GM21390 (cell line): ENCODE measurements around the gene PRR35.

Source experiments
- ATAC-seq: cut with Tn5 transposase; IDR thresholded peaks from one replicate; pipeline ENCODE4 v1.9.1; 2021; ENCODE audit not compliant: unreplicated experiment

PRR35 gene

DNA sequence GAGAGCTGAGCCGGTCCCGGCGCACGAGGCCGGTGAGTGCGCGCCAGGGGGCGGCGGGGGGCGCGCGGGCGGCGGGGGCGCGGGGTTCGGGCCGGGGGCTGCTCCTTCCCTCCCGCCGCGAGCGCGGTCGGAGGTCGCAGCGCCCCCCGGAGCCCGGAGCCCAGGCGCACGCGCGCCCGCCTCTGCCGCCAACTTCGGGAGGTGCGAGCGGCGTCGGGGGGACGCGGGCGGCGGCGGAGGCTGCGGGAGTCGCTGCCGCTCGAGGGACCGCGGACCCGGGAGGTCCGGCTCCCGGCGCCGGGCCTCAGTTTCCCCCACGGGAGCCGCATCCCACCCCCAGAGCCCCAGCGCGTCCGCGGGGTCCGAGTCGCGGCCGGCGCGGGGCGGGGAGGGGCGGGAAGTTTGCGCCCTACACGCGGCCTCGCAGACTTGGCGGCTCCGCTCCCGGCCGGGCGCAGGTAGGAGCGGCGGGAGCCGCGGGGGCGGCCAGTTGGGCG lies at the start of gene PRR35:
Gene PRR35 (plus strand): TSS at position 191 of the 497 bp plus-strand sequence. CDS start 2,901 bp downstream, outside the sequence.
- ATAC-seq = no peak

DNA sequence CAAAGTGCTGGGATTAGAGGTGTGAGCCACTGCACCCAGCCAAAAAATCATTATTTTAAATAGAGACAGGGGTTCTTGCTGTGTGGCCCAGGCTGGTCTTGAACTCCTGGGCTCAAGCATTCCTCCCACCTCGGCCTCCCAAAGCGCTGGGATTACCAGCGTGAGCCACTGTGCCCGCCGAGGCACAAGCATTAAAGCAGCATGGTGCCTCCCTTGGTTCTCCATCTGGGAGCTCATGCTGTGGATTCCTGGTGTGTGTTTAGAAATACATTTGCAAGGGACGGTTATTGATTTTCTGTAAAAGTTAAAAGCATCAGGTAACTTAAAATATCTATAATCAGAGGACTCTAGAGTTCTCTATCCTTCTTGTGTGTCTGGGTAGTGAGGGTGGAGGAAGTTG lies 47.4 kb upstream of the PRR35 start:
- no peak for ATAC-seq

DNA sequence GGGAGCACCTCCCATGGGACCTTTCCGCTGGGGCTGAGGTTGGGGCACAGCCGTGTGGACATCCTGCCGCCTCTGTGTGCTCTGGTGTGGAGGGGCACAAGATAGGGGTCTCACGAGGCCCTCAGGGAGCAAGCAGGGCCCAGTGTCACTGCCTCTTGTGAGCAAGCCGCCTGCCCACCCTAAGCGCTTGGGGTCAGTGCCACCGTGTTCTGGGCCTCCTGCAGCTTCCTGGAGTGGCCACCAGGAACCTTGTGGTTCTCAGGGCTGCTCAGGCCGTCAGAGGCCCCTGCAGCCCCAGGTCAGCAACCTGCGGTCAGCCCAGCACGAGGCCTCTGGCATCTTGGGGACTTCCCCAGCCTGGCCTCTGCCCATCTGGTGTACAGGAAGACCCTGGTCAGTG lies 46.2 kb upstream of the PRR35 start:
- no peak for ATAC-seq

DNA sequence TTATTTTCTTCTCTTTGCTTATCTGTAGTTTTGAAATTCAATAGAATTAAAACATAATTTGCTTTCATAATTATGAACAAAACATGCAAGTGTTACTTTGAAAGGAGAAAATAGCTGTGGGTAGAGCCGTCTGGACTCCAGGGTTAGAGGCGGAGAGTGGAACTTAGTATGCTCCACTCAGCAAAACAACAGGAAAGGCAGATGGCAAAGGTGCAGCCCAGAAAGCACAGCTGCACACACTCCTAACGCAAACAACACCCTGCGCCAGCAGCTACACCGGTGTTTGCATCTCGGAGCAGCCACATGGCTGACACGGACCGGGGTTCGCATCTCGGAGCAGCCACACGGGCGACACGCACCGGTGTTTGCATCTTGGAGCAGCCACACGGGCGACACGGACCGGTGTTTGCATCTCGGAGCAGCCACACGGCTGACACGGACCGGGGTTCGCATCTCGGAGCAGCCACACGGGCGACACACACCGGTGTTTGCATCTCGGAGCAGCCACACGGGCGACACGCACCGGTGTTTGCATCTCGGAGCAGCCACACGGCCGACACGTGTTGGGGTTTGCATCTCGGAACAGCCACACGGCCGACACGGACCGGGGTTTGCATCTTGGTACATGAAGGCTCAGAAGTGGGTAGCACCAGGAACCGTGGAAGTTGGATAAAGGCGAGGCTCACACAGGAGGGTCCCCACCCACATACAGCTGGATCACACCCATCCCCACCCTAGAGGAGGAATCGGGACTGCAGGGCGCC lies 44.8 kb upstream of the PRR35 start:
- no peak for ATAC-seq

DNA sequence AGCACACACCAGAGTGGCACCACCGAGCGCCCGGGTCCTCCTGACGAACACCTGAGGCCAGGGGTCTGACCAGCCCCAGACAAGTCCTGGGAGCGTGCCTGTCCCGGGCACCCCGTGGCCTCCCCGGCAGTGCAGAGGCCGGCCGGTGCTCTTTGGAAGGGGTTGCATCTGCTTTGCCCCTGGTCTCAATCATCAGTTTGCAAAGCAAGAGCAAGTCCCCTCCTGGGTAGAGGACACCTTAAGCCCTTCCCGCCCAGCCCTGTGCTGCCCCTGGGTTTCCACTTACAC lies 44.3 kb upstream of the PRR35 start:
- no peak for ATAC-seq

DNA sequence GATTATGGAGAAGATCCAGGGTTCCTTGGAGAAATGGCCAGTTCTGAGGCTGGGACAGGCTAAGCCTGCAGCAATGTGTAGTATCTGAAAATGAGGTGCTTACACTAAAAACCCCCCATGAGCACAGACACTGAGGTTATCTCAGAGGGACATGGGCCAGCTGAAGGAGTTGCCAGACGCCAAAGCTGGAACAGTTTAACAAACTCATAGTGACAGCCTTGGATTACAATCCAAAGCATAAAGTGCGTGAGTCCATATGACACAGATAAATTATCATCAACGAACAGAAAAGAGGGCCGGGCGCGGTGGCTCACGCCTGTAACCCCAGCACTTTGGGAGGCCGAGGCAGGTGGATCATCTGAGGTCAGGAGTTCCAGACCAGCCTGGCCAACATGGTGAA lies 43.9 kb upstream of the PRR35 start:
- ATAC-seq = no peak

DNA sequence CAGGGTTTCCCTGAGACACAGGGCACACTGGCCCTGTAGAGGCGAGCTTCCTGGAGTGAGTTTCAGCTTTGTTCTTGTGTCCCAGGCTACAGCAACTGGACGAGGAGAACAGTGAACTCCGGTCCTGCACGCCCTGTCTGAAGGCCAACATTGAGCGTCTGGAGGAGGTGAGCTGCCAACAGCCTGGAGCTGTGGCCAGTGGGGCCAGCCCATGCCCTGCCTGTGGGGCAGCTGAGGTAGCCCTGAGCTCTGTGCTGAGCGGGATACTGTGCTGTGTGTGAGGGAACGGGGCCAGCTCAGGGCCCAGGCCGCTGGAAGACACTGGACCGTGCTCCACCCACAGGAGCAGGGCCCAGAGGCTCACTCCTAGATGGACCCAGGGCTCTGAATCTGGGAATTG lies 41.3 kb upstream of the PRR35 start:
- ATAC-seq = no peak

DNA sequence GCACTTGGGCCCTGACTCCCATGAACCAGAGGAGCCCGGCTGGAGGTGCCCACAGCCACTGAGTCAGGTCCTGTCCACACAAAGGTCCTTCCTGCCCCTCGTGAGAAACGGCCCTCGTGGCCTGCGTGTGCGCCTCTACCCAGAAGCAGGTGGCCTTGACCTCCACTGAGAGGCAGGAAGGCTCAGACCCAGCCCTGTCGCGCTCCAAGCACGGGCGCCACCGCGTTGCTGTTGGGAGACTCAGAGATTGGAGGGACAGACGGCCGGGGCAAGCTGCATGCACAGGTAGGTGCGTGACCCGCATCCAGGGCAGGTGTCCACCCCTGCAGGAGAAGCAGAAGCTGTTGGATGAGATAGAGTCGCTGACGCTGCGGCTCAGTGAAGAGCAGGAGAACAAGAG lies 40.8 kb upstream of the PRR35 start:
- ATAC-seq = no peak

DNA sequence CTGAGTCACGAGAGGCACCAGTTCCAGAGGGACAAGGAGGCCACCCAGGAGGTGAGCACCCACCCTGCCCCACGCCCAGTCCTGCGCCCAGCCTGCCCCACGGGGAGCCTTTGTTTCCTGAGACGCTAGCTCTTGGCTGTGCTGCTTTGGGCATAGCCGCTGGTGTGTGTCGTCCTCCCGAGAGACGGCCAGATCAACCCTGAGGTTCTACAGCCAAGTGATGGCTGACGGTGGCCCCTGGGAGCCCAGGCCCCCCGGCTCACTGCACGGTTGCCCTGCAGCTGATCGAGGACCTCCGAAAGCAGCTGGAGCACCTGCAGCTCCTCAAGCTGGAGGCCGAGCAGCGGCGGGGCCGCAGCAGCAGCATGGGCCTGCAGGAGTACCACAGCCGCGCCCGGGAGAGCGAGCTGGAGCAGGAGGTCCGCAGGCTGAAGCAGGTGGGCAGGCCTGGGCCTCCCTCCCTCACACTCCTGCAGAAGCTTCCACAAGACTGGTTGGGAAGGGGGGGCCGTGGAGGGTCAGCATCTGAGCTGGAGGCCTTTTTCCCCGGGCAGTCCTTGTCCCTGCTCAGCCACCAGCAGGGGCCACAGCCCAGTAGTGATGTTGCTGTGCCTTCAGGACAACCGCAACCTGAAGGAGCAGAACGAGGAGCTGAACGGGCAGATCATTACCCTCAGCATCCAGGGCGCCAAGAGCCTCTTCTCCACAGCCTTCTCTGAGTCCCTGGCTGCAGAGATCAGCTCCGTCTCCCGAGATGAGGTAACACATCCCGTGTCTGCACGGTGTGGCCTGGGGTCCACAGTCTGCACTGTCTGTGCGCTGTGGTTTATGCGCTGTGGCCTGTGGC lies 40.1 kb upstream of the PRR35 start:
- no peak for ATAC-seq

DNA sequence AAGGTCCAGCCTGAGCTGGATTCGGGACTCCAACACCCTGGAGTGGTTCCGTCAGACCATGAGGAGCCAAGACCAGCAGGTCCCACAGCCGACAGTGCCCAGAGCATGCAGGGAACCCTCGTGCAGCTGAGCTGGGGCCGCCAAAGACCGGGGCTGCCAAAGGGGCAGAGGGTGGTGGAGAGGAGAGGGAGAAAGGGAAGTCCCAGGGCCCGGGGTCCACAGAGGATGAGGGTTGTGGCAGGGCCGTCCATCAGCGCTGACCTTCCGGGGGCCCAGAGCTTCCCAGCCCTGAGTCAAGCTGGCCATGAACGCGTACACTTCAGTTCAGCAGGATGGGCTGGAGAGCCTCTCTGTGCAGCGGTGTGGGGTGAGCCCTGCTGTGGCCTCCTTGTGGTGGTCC lies 39.3 kb upstream of the PRR35 start:
- ATAC-seq = no peak

DNA sequence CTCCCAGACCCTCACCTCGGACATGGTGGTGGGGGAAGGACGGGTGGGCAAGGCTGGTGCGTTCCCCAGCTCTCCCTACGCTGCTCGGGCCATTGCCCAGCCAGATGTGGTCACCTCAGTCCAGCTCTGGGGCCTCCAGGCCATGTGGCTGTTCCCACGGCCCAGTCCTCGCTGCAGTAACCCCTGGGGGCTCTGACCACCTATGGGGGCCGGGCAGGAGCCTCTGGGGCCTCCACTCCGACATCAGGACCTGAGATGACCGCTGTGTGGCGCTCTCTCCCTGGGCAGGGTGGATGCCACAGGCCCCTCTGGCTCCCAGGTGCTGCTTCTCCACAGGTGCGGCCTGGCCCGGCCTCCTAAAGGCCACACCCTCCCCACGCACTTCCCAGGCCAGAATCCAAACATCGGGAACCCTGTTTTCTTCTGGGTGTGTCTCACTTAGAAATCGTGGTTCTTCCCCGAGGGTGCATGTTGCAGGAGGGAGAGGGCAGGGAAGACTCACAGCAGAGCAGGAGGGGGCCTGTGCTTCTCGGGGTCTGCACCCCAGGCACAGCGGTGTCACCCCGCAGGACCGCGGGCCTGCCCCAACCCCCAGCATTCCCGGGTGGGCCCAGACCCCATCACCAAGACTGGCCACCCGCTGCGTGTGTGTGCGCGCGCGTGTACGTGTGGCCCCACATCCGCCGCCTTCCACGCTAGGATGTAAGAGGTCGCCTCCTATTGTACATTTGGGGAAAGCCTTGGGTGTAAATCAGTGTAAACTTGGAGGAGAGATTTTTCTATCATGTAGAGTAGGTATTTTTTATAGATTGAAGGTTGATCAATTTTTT lies 38.6 kb upstream of the PRR35 start:
- no peak for ATAC-seq

DNA sequence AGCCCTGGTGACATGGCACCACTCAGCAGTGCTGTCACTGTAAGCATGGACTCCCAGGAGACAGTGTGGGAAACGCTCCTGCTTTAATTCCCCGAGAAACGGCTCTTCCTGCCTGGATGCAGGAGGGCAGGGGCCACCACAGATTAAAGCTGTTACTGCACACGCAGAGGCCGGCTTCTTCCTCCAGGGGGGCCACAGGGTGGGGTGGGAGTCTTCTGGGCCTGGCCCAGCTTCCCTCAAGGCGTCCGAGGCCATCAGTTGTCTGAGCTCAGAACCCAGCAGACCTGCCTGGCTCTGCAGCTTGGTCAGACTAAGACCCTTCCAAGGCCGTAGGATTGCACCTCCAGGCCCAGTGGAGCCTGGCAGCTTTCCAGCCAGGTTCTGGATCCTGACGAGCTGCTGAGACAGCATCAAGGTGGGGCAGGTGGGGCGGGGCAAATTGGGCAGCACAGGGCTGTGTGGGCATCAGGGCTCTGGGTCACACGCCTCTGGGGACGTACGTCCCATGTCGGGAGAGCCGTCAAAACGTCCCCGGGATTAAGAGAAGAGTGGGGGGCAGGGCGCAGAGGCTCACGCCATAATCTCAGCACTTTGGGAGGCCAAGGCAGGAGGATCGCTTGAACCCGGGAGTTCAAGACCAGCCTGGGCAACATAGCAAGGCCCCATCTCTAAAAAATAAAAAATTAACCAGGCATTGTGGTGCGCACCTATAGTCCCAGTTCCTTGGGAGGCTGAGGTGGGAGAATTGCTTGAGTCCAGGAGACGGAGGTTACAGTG lies 37.7 kb upstream of the PRR35 start:
- no peak for ATAC-seq

DNA sequence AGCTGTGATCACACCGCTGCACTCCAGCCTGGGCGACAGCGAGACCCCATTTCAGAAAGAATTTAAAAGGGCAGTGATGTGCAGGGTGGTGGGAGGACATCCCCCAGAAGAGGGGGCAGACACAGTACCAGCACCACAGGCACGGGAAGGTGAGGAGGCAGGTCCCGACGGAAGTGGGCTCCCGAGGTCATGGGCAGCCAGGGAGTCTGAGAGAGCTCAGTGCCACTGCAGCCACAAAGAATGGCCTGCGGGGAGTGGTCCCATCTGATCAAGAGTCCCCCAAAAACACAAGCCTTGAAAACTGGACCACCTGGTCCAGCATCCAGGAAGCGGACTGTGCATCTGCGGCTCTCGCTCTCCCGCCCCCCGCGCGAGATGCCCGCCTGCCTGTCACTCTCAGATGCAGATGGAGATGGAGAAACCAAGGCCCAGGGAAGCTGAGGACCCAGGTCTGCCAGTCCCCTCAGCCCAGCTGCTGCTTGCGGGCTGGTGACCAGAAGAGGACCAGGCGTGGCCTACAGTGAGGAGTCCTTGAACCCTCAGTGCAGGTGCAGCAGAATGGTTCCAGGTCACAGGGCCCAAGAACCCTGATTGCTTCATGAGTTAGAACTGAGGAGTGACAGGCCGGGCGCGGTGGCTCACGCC lies 37.0 kb upstream of the PRR35 start:
- ATAC-seq = no peak

DNA sequence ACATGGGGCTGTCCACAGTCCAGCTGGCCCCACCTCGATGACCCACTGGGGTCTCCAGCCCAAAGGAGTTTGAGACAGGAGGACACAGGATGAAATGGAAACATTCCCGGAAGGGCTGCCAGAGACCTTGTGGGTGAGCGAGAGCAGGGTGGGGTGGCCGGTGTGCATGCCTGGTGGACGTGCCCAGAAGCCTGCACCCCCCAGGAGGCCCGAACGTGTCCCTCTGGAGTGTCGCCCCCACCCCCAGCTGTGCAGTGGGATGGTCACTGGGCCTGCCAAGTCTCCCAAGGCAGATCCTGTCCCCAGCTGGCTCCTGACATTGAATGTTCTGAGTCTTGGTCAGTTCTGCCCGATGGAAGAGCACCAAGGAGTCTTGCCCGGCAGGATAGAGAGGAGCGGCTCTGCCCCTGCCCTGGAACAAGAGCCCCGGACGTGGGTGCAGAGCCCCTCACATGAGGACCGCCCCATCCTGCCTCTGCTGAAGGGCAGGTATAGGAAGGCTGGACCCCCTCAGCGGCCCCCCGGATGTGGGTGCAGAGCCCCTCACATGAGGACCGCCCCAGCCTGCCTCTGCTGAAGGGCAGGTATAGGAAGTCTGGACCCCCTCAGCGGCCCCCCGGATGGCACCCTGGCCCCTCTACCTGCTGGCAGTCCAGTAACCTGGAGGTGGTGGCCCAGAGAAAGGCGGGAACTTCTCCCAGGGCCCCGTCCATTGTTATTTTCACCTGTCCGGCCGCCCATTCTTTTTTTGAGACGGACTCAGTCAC lies 35.7 kb upstream of the PRR35 start:
- no peak for ATAC-seq

DNA sequence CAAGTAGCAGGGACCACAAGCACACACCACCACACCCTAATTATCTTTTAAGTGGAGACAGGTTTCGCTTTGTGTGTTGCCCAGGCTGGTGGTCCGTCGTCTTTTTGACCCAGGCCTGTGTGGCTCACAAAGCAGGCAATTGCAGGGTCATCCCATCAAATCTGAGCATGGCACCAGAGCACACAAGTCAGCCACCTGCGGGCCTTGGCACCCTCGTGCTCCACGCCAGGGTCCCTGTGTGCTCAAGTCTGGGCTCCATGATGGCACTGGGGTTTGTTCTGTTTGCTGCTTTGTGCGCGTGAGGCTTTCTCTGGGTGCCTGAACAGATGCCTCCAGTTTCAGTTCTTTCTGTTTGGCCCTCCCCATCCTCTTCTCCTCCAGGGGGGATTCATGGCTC lies 35.1 kb upstream of the PRR35 start:
- ATAC-seq = no peak

DNA sequence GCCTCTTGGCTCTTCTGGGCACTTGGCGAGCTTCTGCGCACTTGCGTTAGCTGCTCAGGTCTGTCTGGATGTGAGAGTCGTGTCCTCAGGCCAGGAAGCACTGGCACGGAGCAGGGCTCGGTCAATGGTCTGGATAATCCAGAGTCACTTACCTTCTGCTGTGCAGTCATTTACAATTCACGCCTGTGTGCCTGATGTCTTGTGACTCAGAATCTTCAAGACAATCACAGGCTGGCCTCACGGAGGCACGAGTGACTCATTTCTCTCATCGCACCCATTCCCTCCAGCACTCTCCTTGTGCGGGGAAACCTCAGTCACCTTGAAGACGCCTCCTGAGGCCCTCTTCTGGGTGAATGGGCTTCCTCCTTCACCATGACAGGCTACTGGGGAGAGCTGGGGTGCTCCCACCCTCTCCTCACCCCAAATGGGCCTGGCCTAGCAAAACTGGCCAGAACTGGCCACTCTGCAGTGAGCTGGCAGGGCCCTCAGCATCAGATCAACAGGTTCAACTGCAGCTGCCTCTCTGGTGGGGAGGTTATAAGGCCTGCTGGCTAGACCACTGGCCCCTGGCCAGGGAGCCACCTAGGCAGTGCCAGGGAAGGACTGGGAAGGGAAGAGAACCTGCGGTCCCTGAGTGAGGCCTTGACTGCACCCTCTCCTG lies 34.5 kb upstream of the PRR35 start:
- no peak for ATAC-seq

DNA sequence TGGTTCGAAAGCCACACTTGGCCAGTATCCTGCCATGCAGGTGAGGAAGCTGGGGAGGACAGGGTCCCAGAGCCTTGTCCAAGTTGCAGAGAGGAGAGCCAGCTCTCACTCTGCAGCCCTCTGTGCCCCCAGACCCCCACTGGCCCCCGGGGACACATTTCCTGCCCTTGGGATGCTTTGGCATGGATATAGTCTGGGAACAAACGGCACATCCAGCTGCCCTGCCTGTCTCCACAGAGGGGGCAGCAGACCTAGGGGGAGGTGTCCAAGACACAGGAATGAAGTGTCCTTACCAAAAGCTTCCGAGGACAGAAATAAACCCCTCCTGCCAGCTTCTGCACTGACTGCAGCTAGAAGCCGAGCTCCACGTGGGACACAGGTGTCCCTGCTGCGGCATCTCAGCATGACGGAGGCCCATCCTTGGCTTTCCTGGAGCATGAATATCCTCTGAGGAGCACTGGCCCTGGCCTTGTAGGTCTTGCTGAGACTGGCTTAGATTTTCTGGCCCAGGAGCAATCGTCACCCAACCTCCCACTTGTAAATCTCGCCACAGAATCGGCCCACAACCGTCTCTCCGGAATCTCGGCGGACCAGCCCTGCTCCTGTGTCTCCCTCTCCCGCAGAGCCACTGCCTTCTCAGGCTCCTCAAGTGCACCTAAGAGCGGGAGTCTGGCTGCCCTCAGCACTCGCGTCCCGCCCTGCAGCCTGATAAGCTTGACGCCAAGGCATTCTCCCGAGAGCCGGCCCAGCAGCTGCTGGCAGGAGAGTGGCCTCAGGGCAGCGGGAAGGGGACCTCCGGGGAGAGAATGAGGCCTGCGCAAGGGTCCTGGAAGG lies 33.8 kb upstream of the PRR35 start:
- no peak for ATAC-seq
